HEK293T (cell line): Measurements from ENCODE around the gene CYTH3.

ENCODE experiments used
- CTCF ChIA-PET: fragments of 350-600 bp; formaldehyde crosslinking; extraction: SDS; loops from one replicate; lab custom pipeline; 2021; ENCODE audit warnings: antibody characterized with exemption, inconsistent platforms; lab: Yijun Ruan, JAX
- POLR2A ChIA-PET: fragments of 350-600 bp; formaldehyde crosslinking; extraction: SDS; loops from one replicate; lab custom pipeline; 2020; ENCODE audit warnings: antibody characterized with exemption, inconsistent platforms; lab: Yijun Ruan, JAX
- DNase-seq: peaks from one replicate; pipeline ENCODE4 v3.0.0; 2012; ENCODE audit warnings: mixed read lengths; ENCODE audit errors: extremely low spot score
- ARNT ChIP-seq: fragments of 450-650 bp; IDR thresholded peaks from 2 replicates; pipeline ENCODE4 v1.6.1; 2017; ENCODE audit warnings: mild to moderate bottlenecking
- BHLHE40 ChIP-seq: fragments of 450-650 bp; IDR thresholded peaks from 2 replicates; pipeline ENCODE4 v1.6.1; 2016; ENCODE audit warnings: mild to moderate bottlenecking, moderate library complexity, borderline replicate concordance
- CTBP1 ChIP-seq: fragments of 450-650 bp; IDR thresholded peaks from 2 replicates; pipeline ENCODE4 v1.6.1; 2016; ENCODE audit warnings: borderline replicate concordance
- ELF4 ChIP-seq: fragments of 450-650 bp; IDR thresholded peaks from 2 replicates; pipeline ENCODE4 v1.6.1; 2017; ENCODE audit warnings: antibody characterized with exemption
- FOXA1 ChIP-seq: fragments of 450-650 bp; IDR thresholded peaks from 2 replicates; pipeline ENCODE4 v1.6.1; 2016; ENCODE audit warnings: mild to moderate bottlenecking
- FOXK2 ChIP-seq: fragments of 450-650 bp; IDR thresholded peaks from 2 replicates; pipeline ENCODE4 v1.6.1; 2016; ENCODE audit warnings: mild to moderate bottlenecking
- FOXM1 ChIP-seq: fragments of 450-650 bp; IDR thresholded peaks from 2 replicates; pipeline ENCODE4 v1.6.1; 2017; ENCODE audit warnings: mild to moderate bottlenecking, borderline replicate concordance
- HDGF ChIP-seq: fragments of 450-650 bp; IDR thresholded peaks from 2 replicates; pipeline ENCODE4 v1.6.1; 2017; ENCODE audit warnings: antibody characterized with exemption, borderline replicate concordance
- L3MBTL2 ChIP-seq: fragments of 450-650 bp; conservative IDR thresholded peaks from 2 replicates; pipeline ENCODE4 v1.6.1; 2016; ENCODE audit warnings: mild to moderate bottlenecking
- LEF1 ChIP-seq: fragments of 450-650 bp; IDR thresholded peaks from 2 replicates; pipeline ENCODE4 v1.6.1; 2017; ENCODE audit warnings: mild to moderate bottlenecking, borderline replicate concordance
- NFRKB ChIP-seq: fragments of 450-650 bp; IDR thresholded peaks from 2 replicates; pipeline ENCODE4 v1.6.1; 2016; ENCODE audit warnings: mild to moderate bottlenecking, moderate library complexity
- PKNOX1 ChIP-seq: fragments of 450-650 bp; IDR thresholded peaks from 2 replicates; pipeline ENCODE4 v1.6.1; 2016
- SP1 ChIP-seq: fragments of 450-650 bp; IDR thresholded peaks from 2 replicates; pipeline ENCODE4 v1.6.1; 2017
- SUZ12 ChIP-seq: fragments of 450-650 bp; IDR thresholded peaks from 2 replicates; pipeline ENCODE4 v1.6.1; 2016; ENCODE audit warnings: mild to moderate bottlenecking
- TARDBP ChIP-seq: fragments of 450-650 bp; IDR thresholded peaks from 2 replicates; pipeline ENCODE4 v1.6.1; 2016
- ZNF384 ChIP-seq: fragments of 450-650 bp; IDR thresholded peaks from 2 replicates; pipeline ENCODE4 v1.6.1; 2016

Gene CYTH3

GRCh38 chr7:6166443-6166891 lies 106.0 kb downstream of the CYTH3 start:
- CTCF ChIA-PET = no interaction called here
- POLR2A ChIA-PET = no interaction called here
- TF ChIP-seq NFRKB (no peak), SUZ12 (no peak), L3MBTL2 (no peak)
- no peak for DNase-seq

GRCh38 chr7:6165521-6166320 lies 106.7 kb downstream of the CYTH3 start:
- no peak for DNase-seq
- POLR2A ChIA-PET = no interaction called here
- TF ChIP-seq ZNF384 (no peak), FOXA1 (no peak), L3MBTL2 (no peak), LEF1 (no peak), BHLHE40 (no peak), ELF4 (no peak), CTBP1 (no peak), PKNOX1 (no peak)
- CTCF ChIA-PET = no interaction called here

- DNase-seq = no peak
- CTCF ChIA-PET = interaction anchor here (1.1 kb wide), 1 partner anchor 38 kb away, joined by 4 read pairs; no protein-coding TSS in a partner anchor
- POLR2A ChIA-PET = no interaction called here
- TF ChIP-seq ELF4 (no peak), FOXM1 (no peak), FOXA1 (no peak), HDGF (no peak), ZNF384 (no peak)
These were observed 107.3 kb downstream of the CYTH3 start for GRCh38 chr7:6165075-6165474.

GRCh38 chr7:6164491-6164890 lies 107.9 kb downstream of the CYTH3 start:
- ChIA-PET POLR2A (no interaction called here), CTCF (interaction anchor here (0.5 to 1.1 kb wide), 3 partner anchors 38 to 142 kb away, joined by 3 to 8 read pairs (median 4); no protein-coding TSS in a partner anchor)
- no peak for TF ChIP-seq CTBP1
- no peak for TF ChIP-seq TARDBP
- no peak for TF ChIP-seq ELF4
- TF ChIP-seq BHLHE40 = no peak
- no peak for TF ChIP-seq L3MBTL2
- no peak for TF ChIP-seq FOXM1
- no peak for TF ChIP-seq FOXK2
- TF ChIP-seq FOXA1 = no peak
- TF ChIP-seq PKNOX1 = no peak
- TF ChIP-seq HDGF = no peak
- DNase-seq = peak; percentile 30

GRCh38 chr7:6164010-6164409 lies 108.4 kb downstream of the CYTH3 start:
- DNase-seq = no peak
- POLR2A ChIA-PET = no interaction called here
- TF ChIP-seq NFRKB = no peak
- TF ChIP-seq FOXK2 = no peak
- TF ChIP-seq SP1 = no peak
- no peak for TF ChIP-seq TARDBP
- no peak for TF ChIP-seq ZNF384
- TF ChIP-seq FOXM1 = no peak
- TF ChIP-seq ARNT = no peak
- TF ChIP-seq LEF1 = no peak
- TF ChIP-seq BHLHE40 = no peak
- no peak for TF ChIP-seq L3MBTL2
- TF ChIP-seq FOXA1 = no peak
- TF ChIP-seq SUZ12 = no peak
- CTCF ChIA-PET = interaction anchor here (0.5 to 1.1 kb wide), 3 partner anchors 39 to 143 kb away, joined by 3 to 8 read pairs (median 4); no protein-coding TSS in a partner anchor

GRCh38 chr7:6163402-6163801 lies 109.0 kb downstream of the CYTH3 start:
- ChIA-PET POLR2A (no interaction called here), CTCF (no interaction called here)
- TF ChIP-seq PKNOX1 (no peak), BHLHE40 (no peak), NFRKB (no peak), SUZ12 (no peak), FOXK2 (no peak), CTBP1 (no peak), SP1 (no peak), ARNT (no peak), TARDBP (no peak), FOXA1 (no peak), LEF1 (no peak), HDGF (no peak), ZNF384 (no peak), L3MBTL2 (no peak), ELF4 (no peak), FOXM1 (no peak)
- DNase-seq = no peak
